HG02840 (cell line): ENCODE measurements around the gene NOC2L.

ENCODE experiments used
- ATAC-seq: cut with Tn5 transposase; IDR thresholded peaks from one replicate; pipeline ENCODE4 v1.9.1; 2021; ENCODE audit warnings: mild to moderate bottlenecking, moderate library complexity, moderate number of reproducible peaks; ENCODE audit not compliant: unreplicated experiment, low FRiP score

NOC2L gene

DNA sequence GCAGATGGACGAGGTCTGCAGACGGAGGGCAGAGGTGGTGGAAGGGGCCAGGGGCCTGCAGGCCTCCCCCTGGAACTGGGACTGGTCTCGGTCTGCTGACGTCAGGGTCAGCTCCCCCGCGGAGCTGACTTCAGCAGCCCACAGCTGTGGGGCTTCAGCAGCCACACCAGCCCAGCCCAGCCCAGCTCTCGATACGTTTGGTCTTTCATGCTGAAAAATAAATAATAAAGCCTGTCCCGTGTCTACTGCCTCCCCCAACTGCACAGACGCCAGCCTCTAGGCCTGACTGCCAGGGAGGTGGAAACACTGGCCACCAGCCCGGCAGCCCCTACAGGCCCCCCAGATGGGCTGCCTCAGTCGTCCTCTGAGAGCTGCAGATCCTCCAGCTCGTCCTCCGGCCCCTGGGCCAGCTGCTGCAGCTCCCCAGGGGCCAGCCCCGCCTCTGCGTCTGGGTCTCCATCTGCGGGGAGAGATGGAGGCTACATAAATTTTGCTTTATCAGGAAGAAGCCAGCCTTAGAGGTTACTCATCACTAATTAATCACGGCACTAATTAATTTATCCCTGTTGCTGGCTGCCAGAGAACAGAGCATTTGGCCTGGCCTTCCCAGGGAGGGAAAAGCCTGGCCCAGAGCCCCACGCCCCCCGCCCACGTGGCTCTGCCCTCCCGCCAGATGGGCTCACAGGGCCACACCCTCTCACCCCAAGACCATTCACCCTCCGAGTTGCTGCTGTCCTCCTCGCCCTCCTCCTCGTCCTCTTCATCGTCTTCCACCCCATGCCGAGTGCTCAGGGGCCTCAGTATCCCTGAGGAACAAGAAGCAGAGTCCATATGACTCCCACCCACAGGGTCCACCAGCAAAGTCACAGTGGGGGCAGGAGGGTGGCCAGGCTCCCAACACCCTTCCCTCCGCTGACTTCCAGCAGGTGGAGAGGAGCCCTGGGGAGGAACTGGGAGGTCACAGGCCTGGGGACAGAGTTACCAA, 14.4 kb downstream of the NOC2L start:
- ATAC-seq = no peak

DNA sequence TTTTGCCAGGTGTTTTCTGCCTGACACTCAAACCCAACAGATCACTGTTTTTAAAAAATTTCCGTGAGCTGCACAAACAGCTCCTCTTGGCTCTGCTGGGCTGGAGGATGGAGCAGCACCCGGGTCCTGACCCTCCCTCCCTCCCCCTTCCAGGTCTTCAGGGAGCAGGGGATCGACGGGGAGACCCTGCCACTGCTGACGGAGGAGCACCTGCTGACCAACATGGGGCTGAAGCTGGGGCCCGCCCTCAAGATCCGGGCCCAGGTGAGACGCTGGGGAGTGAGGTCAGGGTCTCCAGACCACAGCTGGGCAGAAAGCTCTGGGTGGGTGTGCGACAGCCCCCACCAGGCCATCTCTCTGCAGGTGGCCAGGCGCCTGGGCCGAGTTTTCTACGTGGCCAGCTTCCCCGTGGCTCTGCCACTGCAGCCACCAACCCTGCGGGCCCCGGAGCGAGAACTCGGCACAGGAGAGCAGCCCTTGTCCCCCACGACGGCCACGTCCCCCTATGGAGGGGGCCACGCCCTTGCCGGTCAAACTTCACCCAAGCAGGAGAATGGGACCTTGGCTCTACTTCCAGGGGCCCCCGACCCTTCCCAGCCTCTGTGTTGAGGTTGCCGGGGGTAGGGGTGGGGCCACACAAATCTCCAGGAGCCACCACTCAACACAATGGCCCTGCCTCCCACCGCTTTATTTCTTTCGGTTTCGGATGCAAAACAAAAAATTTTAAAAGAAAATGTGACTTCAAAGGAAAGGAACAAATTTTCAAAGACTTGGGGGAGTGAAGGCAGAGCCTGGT, 15.3 kb downstream of the NOC2L start:
- ATAC-seq = no peak

DNA sequence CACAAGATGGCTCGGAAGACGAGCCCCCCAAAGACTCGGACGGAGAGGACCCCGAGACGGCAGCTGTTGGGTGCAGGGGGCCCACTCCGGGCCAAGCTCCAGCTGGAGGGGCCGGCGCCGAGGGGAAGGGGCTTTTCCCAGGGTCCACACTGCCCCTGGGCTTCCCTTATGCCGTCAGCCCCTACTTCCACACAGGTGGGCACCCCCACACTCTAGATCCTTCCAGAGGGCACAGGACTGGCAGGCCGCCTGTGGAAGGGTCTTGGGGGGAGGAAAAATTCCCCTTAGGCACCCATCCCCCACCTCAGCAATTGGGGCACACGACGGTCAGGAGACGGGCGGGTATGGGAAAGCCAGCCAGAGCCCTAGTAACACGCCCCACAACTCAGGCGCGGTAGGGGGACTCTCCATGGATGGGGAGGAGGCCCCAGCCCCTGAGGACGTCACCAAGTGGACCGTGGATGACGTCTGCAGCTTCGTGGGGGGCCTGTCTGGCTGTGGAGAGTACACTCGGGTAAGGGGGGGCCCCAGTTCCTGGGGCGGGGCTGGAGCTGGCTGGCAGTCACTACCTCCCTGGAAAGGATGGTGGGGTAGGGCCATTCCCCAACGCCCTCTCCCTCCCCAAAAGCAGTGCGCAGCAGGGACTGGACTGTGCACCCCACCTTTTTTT, 16.1 kb downstream of the NOC2L start:
- no peak for ATAC-seq

DNA sequence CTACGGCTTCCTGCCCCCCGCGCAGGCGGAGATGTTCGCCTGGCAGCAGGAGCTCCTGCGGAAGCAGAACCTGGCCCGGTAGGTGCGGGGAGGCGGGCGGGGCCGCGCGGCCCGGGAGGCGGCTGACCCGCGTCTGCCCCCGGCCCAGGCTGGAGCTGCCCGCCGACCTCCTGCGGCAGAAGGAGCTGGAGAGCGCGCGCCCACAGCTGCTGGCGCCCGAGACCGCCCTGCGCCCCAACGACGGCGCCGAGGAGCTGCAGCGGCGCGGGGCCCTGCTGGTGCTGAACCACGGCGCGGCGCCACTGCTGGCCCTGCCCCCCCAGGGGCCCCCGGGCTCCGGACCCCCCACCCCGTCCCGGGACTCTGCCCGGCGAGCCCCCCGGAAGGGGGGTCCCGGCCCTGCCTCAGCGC, 16.6 kb downstream of the NOC2L start:
- no peak for ATAC-seq

DNA sequence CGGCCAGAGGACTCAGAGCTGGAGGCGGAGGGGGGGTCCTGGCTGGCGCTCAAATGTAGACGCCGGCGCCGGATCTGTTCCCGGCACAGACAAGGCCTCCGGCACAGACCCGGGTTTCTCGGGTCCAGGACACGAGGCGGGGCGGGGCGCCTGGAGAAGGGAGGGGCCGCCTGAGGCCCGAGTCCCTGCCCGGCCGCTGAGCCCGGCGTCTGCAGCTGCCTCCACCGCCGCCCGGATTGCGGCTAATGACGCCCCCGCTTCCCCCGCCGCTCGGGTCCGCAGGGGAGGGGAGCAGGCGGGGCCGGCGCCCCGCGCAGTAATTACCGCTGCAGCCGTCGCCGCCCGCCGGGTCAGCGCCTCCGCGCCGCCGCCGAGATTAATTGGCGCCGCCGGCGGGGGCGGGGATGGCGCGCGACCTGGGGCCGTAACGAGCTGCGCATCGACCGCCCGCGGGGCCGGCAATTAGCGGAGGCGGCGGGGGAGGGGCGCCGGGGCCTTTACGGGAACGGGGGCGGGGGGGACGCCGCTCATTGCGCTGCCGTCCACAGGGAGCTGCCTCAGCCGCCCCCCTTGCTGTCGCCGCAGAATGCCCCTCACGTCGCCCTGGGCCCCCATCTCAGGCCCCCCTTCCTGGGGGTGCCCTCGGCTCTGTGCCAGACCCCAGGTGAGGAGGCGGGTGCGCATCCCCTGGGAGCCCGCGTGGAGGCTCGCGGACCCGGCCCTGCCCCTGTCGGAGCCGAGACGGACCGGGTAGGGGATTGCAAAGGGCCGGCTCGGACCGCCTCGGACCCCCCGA, 17.3 kb downstream of the NOC2L start:
- no peak for ATAC-seq

DNA sequence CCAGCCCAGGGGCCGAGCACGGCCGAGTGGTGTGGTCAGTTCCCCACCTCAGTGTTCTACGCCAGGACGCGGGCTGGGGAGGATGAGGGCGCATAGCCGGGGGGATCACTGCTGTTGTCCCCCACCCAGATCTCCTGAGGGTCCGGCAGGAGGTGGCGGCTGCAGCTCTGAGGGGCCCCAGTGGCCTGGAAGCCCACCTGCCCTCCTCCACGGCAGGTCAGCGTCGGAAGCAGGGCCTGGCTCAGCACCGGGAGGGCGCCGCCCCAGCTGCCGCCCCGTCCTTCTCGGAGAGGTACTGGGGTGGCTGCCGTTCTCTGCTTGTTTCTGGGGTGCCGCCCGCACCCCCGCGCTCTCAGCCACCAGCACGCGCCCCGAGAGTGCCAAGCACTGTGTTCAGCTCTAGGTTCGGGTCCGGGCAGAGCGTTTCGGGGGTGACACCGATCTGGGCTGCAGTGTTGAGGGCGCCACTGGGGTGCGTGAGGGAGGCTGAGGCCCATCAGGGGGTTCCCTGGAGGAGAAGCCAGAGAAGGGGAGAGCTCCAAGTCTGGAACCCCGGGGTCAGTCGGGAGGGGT, 18.0 kb downstream of the NOC2L start:
- no peak for ATAC-seq

DNA sequence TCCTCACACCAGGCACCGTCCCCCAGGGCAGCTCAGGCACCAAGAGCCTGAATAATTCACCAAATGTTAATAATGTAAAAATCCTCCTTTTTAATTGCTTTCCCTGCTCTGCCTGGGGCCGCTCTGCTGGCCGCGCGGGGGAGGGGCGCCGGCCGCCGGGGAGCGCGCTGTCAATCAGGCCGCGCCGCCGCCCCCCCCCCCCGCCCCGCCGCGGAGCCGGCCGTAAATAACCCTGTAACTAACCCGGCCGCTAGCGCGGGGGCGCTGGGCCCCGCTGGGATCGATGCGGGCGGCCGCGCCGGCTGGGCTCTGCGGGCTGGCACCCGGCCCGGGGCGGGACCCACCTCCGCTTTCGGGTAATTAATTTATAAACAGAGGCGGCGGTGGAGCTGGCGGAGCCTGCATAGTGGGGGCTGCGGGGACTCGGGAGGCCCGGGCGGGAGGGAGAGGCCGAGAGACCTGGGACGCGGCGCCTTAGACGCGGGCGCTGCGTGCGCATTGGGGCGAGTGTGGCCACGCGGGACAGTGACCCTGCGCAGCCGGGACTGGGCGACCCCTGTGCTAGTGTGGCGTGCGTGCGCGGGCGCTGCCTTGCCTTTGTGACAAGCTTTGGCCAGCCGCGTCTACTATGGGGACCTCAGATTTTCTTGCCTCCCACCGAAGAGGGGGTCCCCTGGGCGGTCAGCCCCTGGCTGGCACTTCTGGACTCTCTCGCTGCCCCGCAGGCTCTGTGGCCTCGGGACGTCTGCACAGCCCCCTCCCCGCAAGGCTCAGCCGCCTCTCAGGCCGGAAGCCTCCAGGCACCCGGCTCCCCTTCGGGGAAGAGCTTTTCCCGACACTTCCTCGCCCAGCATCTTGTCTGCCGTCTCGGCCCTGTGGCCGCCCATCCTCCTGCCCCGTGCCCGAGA, 18.7 kb downstream of the NOC2L start:
- ATAC-seq = no peak

DNA sequence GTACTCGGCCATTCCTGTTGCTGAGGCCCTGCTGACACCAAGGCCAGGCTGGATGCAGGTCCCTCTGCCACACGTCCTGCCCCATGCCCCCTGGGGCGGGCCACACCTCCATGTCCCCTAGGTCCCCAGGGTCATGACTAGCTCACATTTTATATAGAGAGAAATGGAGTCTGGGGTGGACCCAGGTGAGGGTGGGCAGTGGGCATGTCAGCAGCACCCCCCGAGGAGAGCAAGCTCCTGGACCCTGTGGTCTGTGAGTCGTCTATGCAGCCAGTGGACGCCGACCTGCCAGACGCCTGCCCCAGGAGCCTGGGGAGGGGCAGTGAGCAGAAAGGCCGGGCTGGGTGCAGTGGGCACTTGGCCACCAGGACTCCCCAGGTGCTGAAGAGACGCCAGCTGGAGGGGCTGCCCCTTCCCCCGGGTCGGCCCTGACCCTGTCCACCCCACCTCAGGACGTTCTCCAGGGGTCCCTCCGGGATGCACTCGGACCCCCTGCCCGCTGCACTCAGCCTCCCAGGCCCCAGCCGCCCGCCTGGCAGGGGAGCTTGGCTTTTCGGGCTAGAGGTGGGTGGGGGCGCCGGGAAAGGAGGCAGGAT, 19.4 kb downstream of the NOC2L start:
- ATAC-seq = no peak

DNA sequence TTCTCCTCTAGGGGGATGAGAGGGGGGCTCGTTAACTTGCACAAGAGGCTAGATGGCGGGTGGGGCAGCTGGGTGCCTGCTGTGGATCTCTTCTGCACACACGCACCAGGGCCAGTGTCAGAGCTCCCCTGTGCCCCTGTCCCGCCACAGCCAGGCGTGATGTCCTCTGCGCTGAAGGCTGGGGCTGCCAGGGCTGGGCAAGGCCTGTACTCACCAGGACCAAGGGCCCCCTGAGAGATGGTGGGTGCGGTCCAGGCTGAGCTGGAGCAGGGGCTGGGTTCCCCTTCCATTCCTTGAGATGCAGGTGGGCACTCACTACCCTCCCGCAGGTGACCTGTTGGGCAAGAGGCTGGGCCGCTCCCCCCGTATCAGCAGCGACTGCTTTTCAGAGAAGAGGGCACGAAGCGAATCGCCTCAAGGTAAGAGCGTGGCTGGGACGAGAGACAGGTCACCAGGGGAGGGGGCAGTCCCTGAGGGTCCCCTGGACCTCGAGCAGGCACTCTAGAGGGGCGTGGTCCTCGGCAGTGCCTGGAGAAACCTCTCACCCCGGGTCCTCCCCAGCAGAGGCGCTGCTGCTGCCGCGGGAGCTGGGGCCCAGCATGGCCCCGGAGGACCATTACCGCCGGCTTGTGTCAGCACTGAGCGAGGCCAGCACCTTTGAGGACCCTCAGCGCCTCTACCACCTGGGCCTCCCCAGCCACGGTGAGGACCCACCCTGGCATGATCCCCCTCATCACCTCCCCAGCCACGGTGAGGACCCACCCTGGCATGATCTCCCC, 20.2 kb downstream of the NOC2L start:
- no peak for ATAC-seq

DNA sequence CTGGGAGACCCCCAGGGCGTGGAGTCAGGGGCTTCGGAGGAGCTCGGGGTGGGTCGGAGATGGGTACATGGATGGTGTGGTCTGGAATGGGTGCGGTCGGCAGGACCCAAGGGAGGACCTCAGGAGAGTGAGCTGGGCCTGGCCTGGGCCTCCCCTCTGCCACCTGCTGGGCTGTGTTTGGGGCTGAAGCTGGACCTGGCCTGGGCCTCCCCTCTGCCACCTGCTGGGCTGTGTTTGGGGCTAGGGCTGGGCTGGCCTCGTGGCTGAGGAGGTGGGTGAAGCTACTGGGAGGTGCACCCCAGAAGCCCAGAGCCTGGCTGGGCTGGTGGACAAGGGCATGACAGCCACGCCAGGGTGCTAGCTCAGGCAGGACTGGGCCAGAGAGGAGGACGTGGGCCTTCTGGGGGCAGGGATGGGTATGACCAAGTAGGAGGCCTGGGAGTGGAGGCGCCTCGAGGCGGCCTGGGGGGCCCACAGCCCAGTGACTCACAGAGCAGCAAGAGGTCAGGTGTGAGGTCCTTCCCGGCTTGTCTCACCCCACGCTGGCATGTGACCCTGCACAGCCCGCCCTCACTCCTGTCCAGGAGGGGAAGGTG, 20.9 kb downstream of the NOC2L start:
- ATAC-seq = no peak

DNA sequence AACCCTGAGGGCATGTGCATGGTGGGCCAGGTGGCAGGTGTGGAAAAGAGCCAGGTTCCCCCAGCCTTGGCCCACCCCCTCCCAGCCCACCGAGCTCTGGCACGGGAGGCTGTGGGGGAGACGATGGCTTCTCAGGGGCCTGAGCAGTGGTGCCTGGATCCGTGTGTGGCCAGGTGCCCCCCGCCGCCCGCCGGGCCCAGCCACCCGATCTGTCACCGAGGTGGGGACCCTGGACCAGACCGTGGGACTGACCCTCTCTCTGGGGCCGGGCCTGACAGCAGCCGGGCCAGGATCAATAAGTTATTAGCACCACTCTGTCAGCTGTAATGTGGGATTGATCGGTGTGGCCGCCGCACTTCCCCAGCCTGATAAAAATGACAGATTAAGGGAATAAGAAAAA, 21.5 kb downstream of the NOC2L start:
- ATAC-seq = no peak

DNA sequence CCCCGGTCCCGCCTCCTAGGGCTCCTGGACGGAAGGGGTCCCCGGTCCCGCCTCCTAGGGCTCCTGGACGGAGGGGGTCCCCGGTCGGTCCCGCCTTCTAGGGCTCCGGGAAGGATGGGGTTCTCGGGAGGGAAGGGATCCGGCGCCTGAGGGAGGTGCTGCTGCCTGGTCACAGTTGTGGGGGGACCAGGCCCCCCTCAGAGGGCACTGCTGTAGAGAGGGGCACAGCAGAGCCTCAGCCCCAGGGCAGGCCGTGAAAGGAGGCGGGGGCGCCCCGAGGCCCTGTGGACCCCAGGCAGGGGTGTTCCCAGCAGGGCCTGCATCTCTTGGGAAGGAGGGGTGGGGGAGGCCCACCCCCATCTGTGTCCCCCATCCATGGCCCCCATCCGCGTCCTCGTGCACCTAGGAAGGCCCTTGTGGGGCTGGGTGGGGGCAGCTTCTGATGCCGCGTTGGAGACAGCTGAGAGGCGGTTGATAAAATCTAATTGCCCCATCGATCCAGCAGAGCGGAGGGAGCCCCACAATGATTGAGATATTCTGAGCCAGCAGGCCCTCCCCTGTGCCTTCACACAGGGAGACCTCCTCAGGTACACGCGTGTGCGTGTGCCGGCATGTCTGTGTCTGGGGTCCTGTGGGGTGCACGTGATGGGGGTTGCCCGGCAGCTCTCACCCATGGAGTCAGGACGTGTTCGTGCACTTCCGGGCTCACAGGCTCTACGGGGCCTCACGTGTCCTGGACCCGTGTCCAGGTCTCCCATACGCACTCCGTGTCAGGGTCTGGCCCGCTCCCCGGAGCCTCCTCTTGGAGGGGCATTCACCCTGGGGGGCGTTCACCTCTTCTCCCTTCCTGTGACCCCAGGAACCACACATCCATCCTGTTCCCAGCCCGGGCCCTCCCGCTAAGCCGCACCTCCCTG, 22.4 kb downstream of the NOC2L start:
- ATAC-seq = no peak

DNA sequence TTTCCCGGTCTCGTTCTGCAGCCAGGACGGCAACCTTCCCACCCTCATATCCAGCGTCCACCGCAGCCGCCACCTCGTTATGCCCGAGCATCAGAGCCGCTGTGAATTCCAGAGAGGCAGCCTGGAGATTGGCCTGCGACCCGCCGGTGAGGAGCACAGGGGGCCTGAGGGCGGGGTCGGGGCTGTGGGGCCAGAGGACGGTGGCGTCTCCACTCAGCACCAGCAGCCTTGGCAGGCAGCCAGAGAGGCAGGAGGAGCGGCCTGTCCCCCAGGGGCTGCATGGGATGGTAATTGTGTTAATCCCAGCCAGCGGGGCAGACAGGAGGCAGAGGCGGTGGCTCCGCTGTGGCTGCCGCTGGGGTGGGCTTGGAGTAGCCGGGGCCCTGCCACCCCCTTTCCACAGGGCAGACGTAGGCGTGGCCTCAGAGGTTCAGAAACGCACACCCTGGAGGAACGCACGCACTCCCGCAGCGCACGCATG, 23.3 kb downstream of the NOC2L start:
- ATAC-seq = no peak

DNA sequence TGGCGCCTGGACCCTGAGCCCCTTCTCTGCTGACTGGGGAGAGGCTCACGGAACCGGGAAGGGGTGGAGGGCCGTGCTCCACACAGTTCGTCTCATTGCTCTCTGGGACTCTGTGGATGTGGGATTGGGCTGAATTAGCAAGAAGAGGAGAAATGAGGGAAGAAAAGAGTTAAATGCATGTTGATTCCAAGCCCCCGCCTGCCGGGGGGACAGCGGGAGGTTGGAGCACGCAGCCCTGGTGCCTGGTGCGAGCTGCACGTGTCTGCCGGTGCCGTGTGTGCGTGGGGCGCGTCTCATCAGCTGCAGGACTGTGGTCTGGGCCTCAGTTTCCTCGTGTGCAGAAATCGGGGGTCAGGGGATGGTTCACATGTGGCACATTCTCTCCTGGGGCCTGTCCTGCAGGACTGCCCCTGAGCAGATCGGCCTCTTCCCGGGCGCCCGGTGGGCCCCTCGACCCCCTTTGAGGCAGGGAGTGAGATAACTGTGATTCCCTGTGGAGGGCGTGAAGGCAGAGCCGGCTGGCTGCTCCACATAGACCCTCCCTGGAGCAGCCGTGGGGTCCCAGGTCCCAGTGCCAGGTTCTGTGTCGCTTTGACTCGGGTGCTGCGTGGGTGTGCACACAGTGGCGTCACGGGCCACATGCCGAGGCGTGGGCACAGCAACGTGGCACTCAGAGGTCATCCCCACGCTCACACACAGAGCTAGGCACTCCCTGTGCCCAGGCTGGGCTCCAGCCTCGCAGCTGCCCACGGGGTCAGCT, 23.9 kb downstream of the NOC2L start:
- ATAC-seq = no peak

DNA sequence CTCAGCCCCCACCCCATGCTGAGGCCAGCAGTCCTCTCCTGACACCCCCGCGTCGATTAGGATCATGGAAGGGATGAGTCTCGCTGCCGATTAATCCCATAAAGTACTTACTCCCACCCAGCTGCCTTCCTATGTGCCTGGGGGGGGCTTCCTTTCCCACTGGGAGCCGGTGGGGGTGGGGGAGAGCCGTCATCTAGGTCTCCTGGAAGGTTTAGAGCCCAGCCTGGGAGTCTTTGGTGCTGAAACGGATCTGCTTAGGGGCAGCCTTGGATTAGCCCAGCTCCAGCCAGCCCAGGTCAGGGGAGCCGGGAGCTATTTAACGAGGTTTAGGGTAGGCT, 25.5 kb downstream of the NOC2L start:
- ATAC-seq = no peak
